Measurements from ENCODE around the gene NUBP1. TPM values are rescaled to one million over a fixed set of nuclear protein-coding genes. Genes with fewer than 3 reads are reported as not detected.

NUBP1 gene
- total and polyA plus RNA-seq, 9 donors = 15.1 to 37.4 (median 31.2) TPM

DNA sequence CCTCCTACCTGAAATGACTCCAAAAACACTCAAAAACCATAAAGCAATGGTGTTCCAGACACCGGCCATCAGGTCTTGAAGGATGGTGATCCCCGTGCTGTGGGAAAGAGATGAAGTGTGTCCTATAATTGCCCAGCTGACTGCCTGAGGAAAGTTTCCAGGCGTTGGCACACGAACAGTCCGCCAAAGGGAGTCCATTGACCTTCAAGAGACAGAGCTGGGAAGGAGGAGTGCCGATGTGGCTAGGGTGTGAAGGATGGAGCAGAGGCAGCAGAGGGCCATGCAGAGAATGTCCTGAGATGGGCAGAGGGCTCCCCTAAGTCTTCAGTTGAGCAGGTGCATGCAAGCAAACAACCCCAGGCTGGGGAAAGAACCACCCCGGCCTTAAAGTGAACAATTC is 11.9 kb upstream of the NUBP1 start:
- Histone ChIP-seq H3K9me3 (no peaks in the 10 kb centered on the region), H3K27ac (no peak overlapping the region), H3K36me3 (no peaks in the 10 kb centered on the region), H3K4me1 (ENCODE audit: insufficient read depth) (peaks cover 4% of the 10 kb centered on the region), H3K27me3 (no peaks in the 10 kb centered on the region), H3K4me3 (no peak overlapping the region)
- intact Hi-C loops (cut with DNase I) = no loop called here
- 75 to 82% (median 80%) methylated on average over 7 of the region's 7 CpGs for WGBS, 3 donors
- TF ChIP-seq, protein P1, sequence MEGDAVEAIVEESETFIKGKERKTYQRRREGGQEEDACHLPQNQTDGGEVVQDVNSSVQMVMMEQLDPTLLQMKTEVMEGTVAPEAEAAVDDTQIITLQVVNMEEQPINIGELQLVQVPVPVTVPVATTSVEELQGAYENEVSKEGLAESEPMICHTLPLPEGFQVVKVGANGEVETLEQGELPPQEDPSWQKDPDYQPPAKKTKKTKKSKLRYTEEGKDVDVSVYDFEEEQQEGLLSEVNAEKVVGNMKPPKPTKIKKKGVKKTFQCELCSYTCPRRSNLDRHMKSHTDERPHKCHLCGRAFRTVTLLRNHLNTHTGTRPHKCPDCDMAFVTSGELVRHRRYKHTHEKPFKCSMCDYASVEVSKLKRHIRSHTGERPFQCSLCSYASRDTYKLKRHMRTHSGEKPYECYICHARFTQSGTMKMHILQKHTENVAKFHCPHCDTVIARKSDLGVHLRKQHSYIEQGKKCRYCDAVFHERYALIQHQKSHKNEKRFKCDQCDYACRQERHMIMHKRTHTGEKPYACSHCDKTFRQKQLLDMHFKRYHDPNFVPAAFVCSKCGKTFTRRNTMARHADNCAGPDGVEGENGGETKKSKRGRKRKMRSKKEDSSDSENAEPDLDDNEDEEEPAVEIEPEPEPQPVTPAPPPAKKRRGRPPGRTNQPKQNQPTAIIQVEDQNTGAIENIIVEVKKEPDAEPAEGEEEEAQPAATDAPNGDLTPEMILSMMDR (IDR thresholded peaks at IDR 0.05) = no peak
- no peak for DNase-seq

DNA sequence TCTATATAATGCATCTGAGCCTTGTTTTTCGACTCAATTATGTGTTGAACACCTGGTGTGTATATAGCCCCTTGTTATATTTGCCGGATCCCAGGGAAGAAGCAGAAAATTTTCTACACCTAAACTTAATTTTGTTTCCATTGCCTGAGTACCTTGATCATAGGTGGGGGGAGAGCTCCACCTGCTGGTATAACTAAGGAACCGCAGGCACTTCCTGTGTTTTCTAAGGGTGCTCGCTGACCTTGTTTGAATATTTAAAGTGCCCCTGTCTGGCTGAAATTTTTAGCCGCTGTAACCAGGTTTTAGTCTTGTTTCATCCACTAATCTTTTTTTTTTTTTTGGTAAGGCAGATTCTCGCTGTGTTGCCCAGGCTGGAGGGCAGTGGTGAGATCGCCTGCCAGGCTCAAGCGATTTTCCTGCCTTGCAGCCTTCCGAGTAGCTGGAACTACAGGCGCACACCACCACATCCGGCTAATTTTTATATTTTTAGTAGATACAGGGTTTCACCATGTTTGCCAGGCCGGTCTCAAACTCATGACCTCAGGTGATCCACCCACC is 6.5 kb upstream of the NUBP1 start:
- peak; percentile 60 to 78 (median 63) for DNase-seq
- Histone ChIP-seq H3K4me3 (no peak overlapping the region), H3K27ac (peak overlapping the region in 1 of 2 donors; percentile 5), H3K36me3 (no peaks in the 10 kb centered on the region), H3K4me1 (ENCODE audit: insufficient read depth) (peaks cover 1% of the 10 kb centered on the region), H3K27me3 (no peaks in the 10 kb centered on the region), H3K9me3 (no peaks in the 10 kb centered on the region)
- intact Hi-C loops (cut with DNase I) = loop anchor here (2.0 to 5.0 kb wide), 6 partner anchors 155 to 225 kb away; partner anchors contain the start of gene EMP2 (in 1 of the 4)
- 24 to 33% (median 32%) methylated on average over 12 of the region's 12 CpGs for WGBS, 3 donors
- TF ChIP-seq, protein P1 (IDR thresholded peaks at IDR 0.05) = peak; percentile 86 to 92 (median 92)
- no peak for TF ChIP-seq EP300 (IDR thresholded peaks at IDR 0.05)
- TF ChIP-seq POLR2A (IDR thresholded peaks at IDR 0.05) = no peak

DNA sequence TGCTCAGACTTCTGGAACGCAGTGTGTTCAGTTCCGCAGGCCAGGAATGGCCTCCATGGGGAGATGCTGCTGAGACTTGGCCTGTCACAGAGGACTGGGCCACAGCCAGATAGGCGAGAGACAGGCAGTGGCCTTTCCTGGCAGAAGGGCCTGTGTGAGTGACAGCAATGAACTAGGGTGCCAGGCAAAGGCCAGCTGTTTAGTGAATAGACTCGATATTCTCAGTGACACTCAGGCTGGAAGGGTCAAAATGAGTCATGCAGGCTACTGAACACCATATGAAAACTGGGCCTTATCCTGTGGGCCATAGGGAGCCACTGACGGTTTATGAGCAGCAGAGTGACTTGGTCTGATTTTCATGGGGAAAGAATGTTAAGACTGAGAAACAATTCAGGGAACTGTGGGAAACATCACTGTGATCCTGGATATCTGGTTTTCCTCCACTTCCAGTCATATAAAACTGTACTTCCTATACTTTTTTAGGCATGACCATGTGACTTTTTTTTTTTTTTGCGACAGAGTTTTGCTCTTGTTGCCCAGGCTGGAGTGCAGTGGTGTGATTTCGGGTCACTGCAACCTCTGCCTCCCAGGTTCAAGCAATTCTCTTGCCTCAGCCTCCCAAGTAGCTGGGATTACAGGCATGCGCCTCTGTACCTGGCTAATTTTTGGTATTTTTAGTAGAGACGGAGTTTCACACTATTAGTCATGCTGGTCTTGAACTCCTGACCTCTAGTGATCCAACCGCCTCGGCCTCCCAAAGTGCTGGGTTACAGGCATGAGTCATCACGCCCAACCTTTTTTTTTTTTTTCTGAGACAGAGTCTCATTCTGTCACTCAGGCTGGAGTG is 5.2 kb upstream of the NUBP1 start:
- TF ChIP-seq, protein P1 (IDR thresholded peaks at IDR 0.05) = no peak
- no peak for TF ChIP-seq POLR2A (IDR thresholded peaks at IDR 0.05)
- Histone ChIP-seq H3K27ac (peak overlapping the region in 1 of 2 donors; percentile 1), H3K27me3 (no peaks in the 10 kb centered on the region), H3K9me3 (no peaks in the 10 kb centered on the region), H3K4me1 (ENCODE audit: insufficient read depth) (peaks cover 1% of the 10 kb centered on the region), H3K4me3 (no peak overlapping the region), H3K36me3 (no peaks in the 10 kb centered on the region)
- peak; percentile 37 to 60 (median 52) for DNase-seq
- intact Hi-C loops (cut with DNase I) = loop anchor here in 3 of 4 donors (5.0 kb wide), 4 partner anchors 156 to 226 kb away; partner anchors contain the start of gene EMP2 (in 1 of the 3)
- 47 to 53% (median 49%) methylated on average over 12 of the region's 12 CpGs for WGBS, 3 donors

DNA sequence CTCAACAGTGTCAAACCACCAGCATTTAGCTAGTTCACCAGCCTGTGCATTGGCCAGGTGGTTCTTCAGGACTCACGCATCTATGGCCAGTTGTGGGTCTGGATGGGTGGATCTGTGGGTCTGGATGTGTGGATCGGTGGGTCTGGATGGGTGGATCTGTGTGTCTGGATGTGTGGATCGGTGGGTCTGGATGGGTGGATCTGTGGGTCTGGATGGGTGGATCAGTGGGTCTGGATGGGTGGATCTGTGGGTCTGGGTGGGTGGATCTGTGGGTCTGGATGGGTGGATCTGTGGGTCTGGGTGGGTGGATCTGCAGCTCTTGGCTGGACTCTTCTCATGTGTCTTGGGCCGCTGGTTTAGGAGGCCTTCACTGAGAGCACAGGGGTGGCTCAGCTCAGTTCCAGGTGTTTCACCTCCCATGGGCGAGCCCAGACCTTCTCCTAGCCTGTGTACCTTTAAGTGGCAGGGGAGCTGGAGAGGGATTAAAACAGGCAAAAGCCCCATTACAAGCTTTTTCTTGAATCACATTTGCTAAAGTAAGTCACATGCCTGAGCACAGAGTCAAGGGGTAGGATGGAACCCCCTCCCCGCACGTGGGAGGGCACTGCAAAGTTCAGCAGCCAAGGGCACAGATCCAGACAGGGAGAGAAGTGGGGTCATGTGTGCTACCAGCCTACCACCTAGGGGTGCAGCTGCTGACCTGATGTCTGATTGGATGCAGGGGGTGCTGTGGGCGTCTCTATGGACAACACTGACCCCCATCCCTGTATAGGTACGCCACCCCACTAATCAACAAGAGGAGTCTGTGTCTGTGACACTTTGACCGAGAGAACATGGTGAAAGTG is 3.4 kb upstream of the NUBP1 start:
- peaks cover 1% of the 10 kb centered on the region for H3K4me1 ChIP-seq (ENCODE audit: insufficient read depth)
- no peaks in the 10 kb centered on the region for H3K36me3 ChIP-seq
- WGBS, 3 donors = 86 to 89% (median 87%) methylated on average over 9 to 10 of the region's 10 CpGs
- intact Hi-C loops (cut with DNase I) = loop anchor here in 3 of 4 donors (5.0 to 10.0 kb wide), 7 partner anchors 95 to 228 kb away; partner anchors contain the start of gene EMP2 (in 1 of the 3)
- H3K4me3 ChIP-seq = no peak overlapping the region
- no peak overlapping the region for H3K27ac ChIP-seq
- no peaks in the 10 kb centered on the region for H3K9me3 ChIP-seq
- TF ChIP-seq EP300 (IDR thresholded peaks at IDR 0.05) (no peak), POLR2A (IDR thresholded peaks at IDR 0.05) (no peak)
- TF ChIP-seq, protein P1 (IDR thresholded peaks at IDR 0.05) = no peak
- no peaks in the 10 kb centered on the region for H3K27me3 ChIP-seq
- DNase-seq = peak in 1 of 5 donors; percentile 13
